ENCODE measurements around the gene MUC6.

MUC6 gene

GRCh38 chr11:1036303-1036923 lies at the start of gene MUC6:
Gene MUC6 (minus strand): TSS chr11:1036718. CDS start chr11:1036655, 63 bp downstream.
- no peak for DNase-seq (ENCODE audit: low read depth in 2 of 2)

GRCh38 chr11:1085440-1086170 lies 49.1 kb upstream of the MUC6 start:
- no peak for DNase-seq (ENCODE audit: low read depth in 2 of 2)

DNA sequence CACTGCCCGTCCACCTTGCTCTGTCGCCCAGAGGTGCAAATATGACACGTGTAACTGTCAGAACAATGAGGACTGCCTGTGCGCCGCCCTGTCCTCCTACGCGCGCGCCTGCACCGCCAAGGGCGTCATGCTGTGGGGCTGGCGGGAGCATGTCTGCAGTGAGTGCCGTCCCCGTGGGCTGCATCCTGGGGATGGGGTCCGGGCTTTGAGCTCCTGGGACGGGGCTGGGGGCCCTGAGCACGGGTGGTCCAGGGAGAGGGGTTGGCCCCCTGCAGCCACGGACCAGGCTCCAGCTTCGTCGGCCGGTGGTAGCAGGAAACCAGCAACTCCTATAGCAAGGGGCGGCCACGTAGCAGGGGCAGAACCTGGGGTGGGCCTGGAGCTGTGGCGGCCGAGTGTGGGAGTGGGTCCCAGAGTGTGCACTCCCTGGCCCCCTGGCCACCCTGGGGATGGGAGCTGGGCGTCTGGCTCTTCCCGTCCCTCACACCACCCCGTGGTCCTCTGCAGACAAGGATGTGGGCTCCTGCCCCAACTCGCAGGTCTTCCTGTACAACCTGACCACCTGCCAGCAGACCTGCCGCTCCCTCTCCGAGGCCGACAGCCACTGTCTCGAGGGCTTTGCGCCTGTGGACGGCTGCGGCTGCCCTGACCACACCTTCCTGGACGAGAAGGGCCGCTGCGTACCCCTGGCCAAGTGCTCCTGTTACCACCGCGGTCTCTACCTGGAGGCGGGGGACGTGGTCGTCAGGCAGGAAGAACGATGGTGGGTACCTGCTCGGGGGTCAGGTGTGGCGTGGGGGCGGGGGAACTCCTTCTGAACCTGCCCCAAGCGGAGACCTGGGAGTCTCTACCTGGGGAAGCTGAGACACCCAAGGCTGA lies 48.3 kb upstream of the MUC6 start:
- no peak for DNase-seq (ENCODE audit: low read depth in 2 of 2)

GRCh38 chr11:1083621-1084551 lies 47.4 kb upstream of the MUC6 start:
- no peak for DNase-seq (ENCODE audit: low read depth in 2 of 2)

DNA sequence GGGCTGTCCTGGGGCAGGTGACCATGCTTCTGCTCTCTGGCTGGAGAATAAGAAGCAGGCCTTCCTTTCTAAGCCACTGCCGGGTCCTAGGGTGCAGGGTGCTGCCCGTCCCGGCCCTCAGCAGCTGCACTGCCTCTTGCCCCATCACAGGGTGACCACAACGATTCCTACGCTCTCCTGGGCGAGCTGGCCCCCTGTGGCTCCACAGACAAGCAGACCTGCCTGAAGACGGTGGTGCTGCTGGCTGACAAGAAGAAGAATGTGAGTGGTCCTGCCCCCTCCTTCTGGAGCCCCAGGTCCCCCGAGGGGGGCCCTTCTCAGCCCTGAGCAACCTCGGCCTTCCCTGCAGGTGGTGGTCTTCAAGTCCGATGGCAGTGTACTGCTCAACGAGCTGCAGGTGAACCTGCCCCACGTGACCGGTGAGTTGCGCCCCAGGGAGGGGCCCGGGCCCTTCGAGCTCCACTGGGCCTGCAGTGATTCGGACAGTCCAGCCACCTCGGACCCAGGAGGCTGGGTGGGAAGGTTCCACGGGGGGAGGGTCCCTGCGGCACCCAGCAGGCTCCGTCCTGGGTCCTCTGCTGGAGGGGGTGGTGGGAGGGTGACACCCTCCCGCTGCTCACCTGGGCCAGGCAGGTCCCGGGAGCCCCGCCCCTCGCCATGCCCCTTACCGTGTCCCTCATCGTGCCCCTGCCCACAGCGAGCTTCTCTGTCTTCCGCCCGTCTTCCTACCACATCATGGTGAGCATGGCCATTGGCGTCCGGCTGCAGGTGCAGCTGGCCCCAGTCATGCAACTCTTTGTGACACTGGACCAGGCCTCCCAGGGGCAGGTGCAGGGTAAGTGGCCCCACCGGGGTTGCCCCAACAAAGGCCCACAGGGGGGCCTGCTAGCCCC lies 46.5 kb upstream of the MUC6 start:
- DNase-seq (ENCODE audit: low read depth in 2 of 2) = no peak

DNA sequence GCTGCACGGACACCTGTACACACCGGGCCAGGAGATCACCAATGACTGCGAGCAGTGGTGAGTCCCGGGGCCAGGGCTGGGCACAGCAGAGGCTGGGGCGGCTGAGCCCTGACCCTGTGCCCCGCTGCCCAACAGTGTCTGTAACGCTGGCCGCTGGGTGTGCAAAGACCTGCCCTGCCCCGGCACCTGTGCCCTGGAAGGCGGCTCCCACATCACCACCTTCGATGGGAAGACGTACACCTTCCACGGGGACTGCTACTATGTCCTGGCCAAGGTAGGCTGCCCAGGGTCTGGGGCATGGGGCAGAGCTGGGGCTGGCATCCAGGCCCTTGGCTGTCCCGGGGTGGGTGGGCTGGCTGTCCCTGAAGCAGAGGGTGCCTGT lies 45.8 kb upstream of the MUC6 start:
- DNase-seq (ENCODE audit: low read depth in 2 of 2) = no peak

DNA sequence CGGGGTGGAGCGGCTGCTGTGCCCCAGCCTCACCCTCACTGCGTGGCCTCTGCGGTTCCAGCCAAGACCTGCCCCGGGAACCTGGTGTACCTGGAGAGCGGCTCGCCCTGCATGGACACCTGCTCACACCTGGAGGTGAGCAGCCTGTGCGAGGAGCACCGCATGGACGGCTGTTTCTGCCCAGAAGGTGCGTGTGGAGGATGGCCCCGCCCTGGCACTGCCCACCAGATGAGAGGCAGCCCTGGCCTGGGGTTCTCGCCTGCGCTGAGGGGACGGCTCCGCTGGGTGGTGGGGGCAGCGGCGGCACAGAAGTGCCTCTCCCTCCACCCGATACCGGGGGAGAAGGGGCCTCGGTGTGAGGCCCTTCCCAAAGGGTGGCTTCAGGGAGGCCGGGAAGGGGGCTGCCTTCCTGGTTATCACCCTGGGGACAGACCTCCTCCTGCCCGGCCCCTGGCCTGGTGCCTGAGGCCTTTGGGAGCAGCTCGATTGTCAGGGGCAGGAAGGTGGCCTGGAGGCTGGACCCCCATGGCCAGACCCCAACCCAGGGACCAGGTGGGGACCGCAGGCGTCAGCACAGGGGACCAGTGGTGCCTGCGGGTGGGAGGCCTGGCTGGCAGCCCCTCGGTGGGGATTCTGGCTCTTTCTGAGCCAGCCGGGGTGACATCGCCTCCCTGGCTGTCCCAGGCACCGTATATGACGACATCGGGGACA lies 45.2 kb upstream of the MUC6 start:
- no peak for DNase-seq (ENCODE audit: low read depth in 2 of 2)

DNA sequence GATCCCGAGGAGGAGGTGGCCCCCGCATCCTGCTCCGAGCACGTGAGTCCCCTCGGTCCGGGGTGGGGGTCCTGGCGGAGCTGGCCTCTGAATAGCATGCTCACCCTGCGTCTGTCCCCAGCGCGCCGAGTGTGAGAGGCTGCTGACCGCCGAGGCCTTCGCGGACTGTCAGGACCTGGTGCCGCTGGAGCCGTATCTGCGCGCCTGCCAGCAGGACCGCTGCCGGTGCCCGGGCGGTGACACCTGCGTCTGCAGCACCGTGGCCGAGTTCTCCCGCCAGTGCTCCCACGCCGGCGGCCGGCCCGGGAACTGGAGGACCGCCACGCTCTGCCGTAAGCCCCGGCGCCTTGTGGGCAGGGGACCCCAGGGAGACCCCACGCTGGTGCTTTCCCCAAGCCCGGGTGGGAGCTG lies 41.7 kb upstream of the MUC6 start:
- DNase-seq (ENCODE audit: low read depth in 2 of 2) = no peak

DNA sequence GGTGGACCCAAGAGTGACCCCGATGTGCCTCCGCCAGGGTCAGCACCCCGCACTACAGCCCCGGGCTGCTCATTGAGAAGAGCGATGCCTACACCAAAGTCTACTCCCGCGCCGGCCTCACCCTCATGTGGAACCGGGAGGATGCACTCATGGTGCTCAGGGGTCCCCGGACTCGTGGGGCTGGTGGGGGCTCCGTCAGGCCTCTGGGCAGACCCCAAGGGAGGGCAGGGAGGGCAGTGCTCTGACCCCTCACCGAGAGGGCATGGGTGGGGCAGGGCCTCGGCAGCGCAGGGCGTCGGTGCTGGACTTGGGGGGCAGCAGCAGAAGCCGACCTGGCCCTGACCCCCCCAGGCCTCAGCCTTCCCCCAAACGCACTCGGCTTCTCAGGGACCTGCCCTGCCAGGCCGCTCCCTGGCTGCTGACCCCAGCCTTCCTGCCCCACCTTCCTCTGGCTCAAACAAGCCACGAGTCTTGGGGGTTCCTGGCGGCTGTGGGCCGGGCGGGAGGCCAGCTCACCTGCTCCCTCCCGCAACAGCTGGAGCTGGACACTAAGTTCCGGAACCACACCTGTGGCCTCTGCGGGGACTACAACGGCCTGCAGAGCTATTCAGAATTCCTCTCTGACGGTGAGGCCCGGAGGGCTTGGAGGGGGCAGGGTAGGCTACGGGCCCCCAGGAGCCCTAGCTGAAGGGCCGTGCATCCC lies 41.0 kb upstream of the MUC6 start:
- no peak for DNase-seq (ENCODE audit: low read depth in 2 of 2)

- DNase-seq (ENCODE audit: low read depth in 2 of 2) = no peak
Measured at GRCh38 chr11:1077033-1077416, 40.5 kb upstream of the MUC6 start.

GRCh38 chr11:1076061-1076665 lies 39.6 kb upstream of the MUC6 start:
- DNase-seq (ENCODE audit: low read depth in 2 of 2) = no peak

- DNase-seq (ENCODE audit: low read depth in 2 of 2) = no peak
Measured at GRCh38 chr11:1075341-1075911, 38.9 kb upstream of the MUC6 start.

- DNase-seq (ENCODE audit: low read depth in 2 of 2) = no peak
Measured at GRCh38 chr11:1074244-1075221, 38.0 kb upstream of the MUC6 start, which contains the start of gene MUC2. Gene MUC2 (plus strand): TSS chr11:1074874.

- no peak for DNase-seq (ENCODE audit: low read depth in 2 of 2)
Measured at GRCh38 chr11:1073851-1074243, 37.3 kb upstream of the MUC6 start.

- no peak for DNase-seq (ENCODE audit: low read depth in 2 of 2)
Measured at GRCh38 chr11:1073261-1073724, 36.8 kb upstream of the MUC6 start.

GRCh38 chr11:1072821-1073231 lies 36.3 kb upstream of the MUC6 start:
- DNase-seq (ENCODE audit: low read depth in 2 of 2) = no peak
